Caco-2 (cell line): ENCODE data around the gene MCC. TPM values are rescaled to one million over a fixed set of nuclear protein-coding genes. Genes with fewer than 3 reads are reported as not detected.

Experiments
- BruUV-seq: library from RNA; stranded (reverse); fragments of 400-500 nt; replicated peaks from 2 replicates; lab custom pipeline; 2021; lab: Mats Ljungman, UMichigan
- CTCF ChIA-PET: fragments of 300-600 bp; sonication (Branson Sonifier 250); formaldehyde crosslinking; loops from one replicate; lab custom pipeline; 2022; ENCODE audit warnings: antibody characterized with exemption; lab: Charles Lee
- POLR2A ChIA-PET: fragments of 300-600 bp; sonication (Branson Sonifier 250); formaldehyde crosslinking; loops from one replicate; lab custom pipeline; 2022; ENCODE audit warnings: antibody characterized with exemption; lab: Charles Lee
- DNase-seq, 2 experiments: peaks; one replicate each; pipeline versions ENCODE4 v3.0.0 to v3.0.0-alpha.2; 2020 to 2022
- H3K27me3 ChIP-seq: replicated peaks from 2 replicates; pipeline ENCODE4 v1.6.0; 2011; ENCODE audit warnings: low read length; ENCODE audit not compliant: control insufficient read depth, insufficient read depth
- H3K36me3 ChIP-seq: 2 replicates; pipeline ENCODE4 v1.5.1; 2011; ENCODE audit warnings: low read length; ENCODE audit not compliant: control insufficient read depth, insufficient read depth
- H3K4me1 ChIP-seq: fragments of 250-450 bp; sonication (Bioruptor Pico); 2 replicates; pipeline ENCODE4 v1.5.1; 2020; ENCODE audit warnings: mild to moderate bottlenecking
- H3K4me3 ChIP-seq: 2 replicates; pipeline ENCODE4 v1.5.1; 2011; ENCODE audit warnings: low read depth, mild to moderate bottlenecking, control low read depth, low read length
- H3K9me3 ChIP-seq: fragments of 250-450 bp; sonication (Bioruptor Pico); 2 replicates; pipeline ENCODE4 v1.5.1; 2020; ENCODE audit warnings: mild to moderate bottlenecking, moderate library complexity
- H3K27ac Mint-ChIP-seq: one replicate; pipeline ENCODE4 v1.8.0; 2022; ENCODE audit warnings: mixed read lengths; ENCODE audit not compliant: unreplicated experiment
- H3K27me3 Mint-ChIP-seq: one replicate; pipeline ENCODE4 v1.8.0; 2022; ENCODE audit warnings: mixed read lengths; ENCODE audit not compliant: insufficient read depth, unreplicated experiment
- H3K36me3 Mint-ChIP-seq: one replicate; pipeline ENCODE4 v1.8.0; 2022; ENCODE audit warnings: mild to moderate bottlenecking, mixed read lengths; ENCODE audit not compliant: insufficient read depth, unreplicated experiment
- H3K4me1 Mint-ChIP-seq: one replicate; pipeline ENCODE4 v1.8.0; 2022; ENCODE audit warnings: low read depth, mixed read lengths; ENCODE audit not compliant: unreplicated experiment
- H3K4me3 Mint-ChIP-seq: one replicate; pipeline ENCODE4 v1.8.0; 2022; ENCODE audit warnings: mild to moderate bottlenecking, moderate library complexity, mixed read lengths; ENCODE audit not compliant: unreplicated experiment
- H3K9me3 Mint-ChIP-seq: one replicate; pipeline ENCODE4 v1.8.0; 2022; ENCODE audit warnings: mixed read lengths; ENCODE audit not compliant: unreplicated experiment
- CTCF ChIP-seq, 2 experiments: fragments of 200-600 bp in 1 of 2; IDR thresholded peaks; 1 replicate in 1 of 2; 2 replicates in 1 of 2; pipeline versions ENCODE4 v1.5.1 to v1.8.0; 2011 to 2022; ENCODE audit warnings: antibody characterized with exemption in 1 of 2, control low read depth in 1 of 2, inconsistent platforms in 1 of 2, low read depth in 1 of 2, low read length in 1 of 2, mild to moderate bottlenecking in 1 of 2, moderate library complexity in 1 of 2; ENCODE audit not compliant: insufficient read depth in 1 of 2, severe bottlenecking in 1 of 2, unreplicated experiment in 1 of 2
- intact Hi-C: fragments of 100-400 bp; cut with micrococcal nuclease; formaldehyde crosslinking; loops from one replicate; pipeline ENCODE4 v1.10.0; 2022; ENCODE audit not compliant: unreplicated experiment
- total RNA-seq: library from RNA; stranded (reverse); gene quantifications from 2 replicates; pipeline ENCODE4 v1.2.3, GENCODE V29; 2022

The MCC gene
- total RNA-seq, 1 experiment from 2014 or later = 0.09 TPM

DNA sequence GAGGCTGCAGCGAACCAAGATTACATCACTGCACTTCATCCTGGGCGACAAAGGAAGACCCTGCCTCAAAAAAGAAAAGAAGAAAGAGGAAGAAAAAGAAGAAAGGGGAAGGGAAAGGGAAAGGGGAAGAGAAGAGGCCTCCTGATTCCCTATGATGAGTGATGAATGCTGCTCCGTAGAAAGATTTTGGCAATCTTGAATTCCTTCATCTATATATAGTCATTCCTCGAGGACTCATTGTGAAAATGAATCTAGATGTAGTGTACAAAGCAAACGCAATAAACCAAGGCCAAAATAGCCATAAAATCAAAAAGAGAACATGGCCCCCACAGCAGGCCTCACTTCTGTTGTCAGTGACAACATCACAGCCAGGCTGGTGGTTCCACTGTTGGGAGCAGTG, 293.7 kb downstream of the MCC start:
- no peaks in the 10 kb centered on the region for H3K36me3 Mint-ChIP-seq
- H3K4me1 Mint-ChIP-seq = no peaks in the 10 kb centered on the region
- TF ChIP-seq CTCF (IDR thresholded peaks at IDR 0.05; ENCODE audit: insufficient read depth in 1 of 2, low read depth in 1 of 2, low read length in 1 of 2, severe bottlenecking in 1 of 2, unreplicated experiment in 1 of 2) = no peak
- intact Hi-C loops = no loop called here
- no peak for DNase-seq
- no peak overlapping the region for H3K4me3 Mint-ChIP-seq
- no peaks in the 10 kb centered on the region for H3K36me3 ChIP-seq
- H3K27me3 Mint-ChIP-seq = peaks cover 7% of the 10 kb centered on the region
- no peak overlapping the region for H3K4me3 ChIP-seq
- no peak overlapping the region for H3K27ac Mint-ChIP-seq
- ChIA-PET POLR2A (no interaction called here), CTCF (no interaction called here)
- no peaks in the 10 kb centered on the region for H3K27me3 ChIP-seq
- H3K9me3 Mint-ChIP-seq = peaks cover 10% of the 10 kb centered on the region
- H3K9me3 ChIP-seq = 0 out of 2 replicates have a peak, but pooled peaks cover 6% of the 10 kb centered on the region
- H3K4me1 ChIP-seq = no peaks in the 10 kb centered on the region
- BruUV-seq = no TSS peak

- peaks cover 7% of the 10 kb centered on the region for H3K27me3 Mint-ChIP-seq
- DNase-seq = no peak
Measured at GRCh38 chr5:113194125-113194524, 294.1 kb downstream of the MCC start.

DNA sequence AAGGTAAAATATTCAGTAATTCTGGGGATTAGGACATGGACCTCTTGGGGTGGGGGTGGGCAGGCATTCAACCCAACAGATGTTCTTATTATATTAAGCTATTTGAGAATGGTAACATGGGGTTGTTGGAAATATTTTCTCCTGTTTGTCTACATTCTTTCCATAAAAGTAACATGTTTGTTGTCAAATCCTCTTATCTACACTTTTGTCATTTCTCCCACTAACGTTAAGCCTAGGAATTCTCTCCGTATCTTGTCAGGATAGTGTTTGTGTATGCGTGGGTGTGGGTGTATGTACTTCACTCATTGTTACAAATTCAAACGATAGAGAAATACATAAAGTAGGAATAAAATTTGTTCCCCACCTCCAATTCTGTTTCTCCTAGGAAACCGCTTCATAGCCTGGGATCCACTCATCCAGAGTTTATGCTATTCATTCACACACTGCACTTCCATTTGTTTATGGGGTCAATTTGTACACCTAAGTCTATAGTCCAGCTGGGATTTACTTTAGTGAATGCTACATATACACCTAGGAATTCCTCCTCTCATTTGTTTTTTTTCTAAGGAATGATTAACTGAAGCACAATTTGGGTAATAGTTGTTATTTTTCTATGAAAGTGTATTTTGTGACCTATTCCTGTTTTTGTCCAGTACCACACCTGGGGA, 294.8 kb downstream of the MCC start:
- ChIA-PET CTCF (no interaction called here), POLR2A (no interaction called here)
- TF ChIP-seq CTCF (IDR thresholded peaks at IDR 0.05; ENCODE audit: insufficient read depth in 1 of 2, low read depth in 1 of 2, low read length in 1 of 2, severe bottlenecking in 1 of 2, unreplicated experiment in 1 of 2) = no peak
- Histone ChIP-seq H3K27me3 (no peaks in the 10 kb centered on the region), H3K4me1 (no peaks in the 10 kb centered on the region), H3K4me3 (no peak overlapping the region), H3K36me3 (no peaks in the 10 kb centered on the region), H3K9me3 (0 out of 2 replicates have a peak, but pooled peaks cover 6% of the 10 kb centered on the region)
- H3K9me3 Mint-ChIP-seq = peaks cover 10% of the 10 kb centered on the region
- no peaks in the 10 kb centered on the region for H3K4me1 Mint-ChIP-seq
- intact Hi-C loops = no loop called here
- no peak for DNase-seq
- no peak overlapping the region for H3K27ac Mint-ChIP-seq
- H3K27me3 Mint-ChIP-seq = peaks cover 9% of the 10 kb centered on the region
- no TSS peak for BruUV-seq
- H3K36me3 Mint-ChIP-seq = no peaks in the 10 kb centered on the region
- H3K4me3 Mint-ChIP-seq = no peak overlapping the region

More at GRCh38 chr5:113194125-113194524, 294.1 kb downstream of the MCC start:
- Histone ChIP-seq H3K9me3 (0 out of 2 replicates have a peak, but pooled peaks cover 6% of the 10 kb centered on the region), H3K27me3 (no peaks in the 10 kb centered on the region), H3K4me3 (no peak overlapping the region), H3K4me1 (no peaks in the 10 kb centered on the region), H3K36me3 (no peaks in the 10 kb centered on the region)
- Mint-ChIP-seq H3K4me3 (no peak overlapping the region), H3K9me3 (peaks cover 10% of the 10 kb centered on the region), H3K4me1 (no peaks in the 10 kb centered on the region), H3K27ac (no peak overlapping the region), H3K36me3 (no peaks in the 10 kb centered on the region)
- CTCF ChIA-PET = no interaction called here
- POLR2A ChIA-PET = no interaction called here
- intact Hi-C loops = no loop called here
- TF ChIP-seq CTCF (IDR thresholded peaks at IDR 0.05; ENCODE audit: insufficient read depth in 1 of 2, low read depth in 1 of 2, low read length in 1 of 2, severe bottlenecking in 1 of 2, unreplicated experiment in 1 of 2) = no peak
- no TSS peak for BruUV-seq
